H1 (cell line): Measurements from ENCODE around the gene NMD3. TPM values are rescaled to one million over a fixed set of nuclear protein-coding genes. Genes with fewer than 3 reads are reported as not detected.

Source experiments
- BACH1 ChIP-seq: IDR thresholded peaks from 2 replicates; pipeline ENCODE4 v1.6.1; 2012; ENCODE audit warnings: low read length, improper control_type of control experiment
- CHD7 ChIP-seq: fragments of 300-600 bp; sonication (generic); IDR thresholded peaks from 2 replicates; pipeline ENCODE4 v1.7.1; 2012; ENCODE audit warnings: low read length, moderate library complexity, mild to moderate bottlenecking, inconsistent platforms; ENCODE audit not compliant: insufficient replicate concordance
- E2F6 ChIP-seq: IDR thresholded peaks from 2 replicates; pipeline ENCODE4 v1.6.1; 2012; ENCODE audit warnings: inconsistent platforms
- HDAC2 ChIP-seq, 2 experiments: fragments of 300-600 bp in 1 of 2; sonication (generic) in 1 of 2; IDR thresholded peaks; 2 replicates each; pipeline ENCODE4 v1.6.1; 2011 to 2012; ENCODE audit warnings: low read depth in 2 of 2, low read length in 2 of 2, mild to moderate bottlenecking in 2 of 2, moderate library complexity in 2 of 2, borderline replicate concordance in 1 of 2, inconsistent platforms in 1 of 2
- JUN ChIP-seq: IDR thresholded peaks from 2 replicates; pipeline ENCODE4 v1.6.1; 2011; ENCODE audit warnings: low read depth, mild to moderate bottlenecking, improper control_type of control experiment, low read length
- MAFK ChIP-seq: IDR thresholded peaks from 2 replicates; pipeline ENCODE4 v1.6.1; 2012; ENCODE audit warnings: low read depth, mild to moderate bottlenecking, improper control_type of control experiment, low read length
- POLR2A ChIP-seq, 2 experiments: IDR thresholded peaks; 1 replicate in 1 of 2; 2 replicates in 1 of 2; pipeline ENCODE4 v1.6.1; 2011; ENCODE audit warnings: low read depth in 2 of 2, low read length in 2 of 2, mild to moderate bottlenecking in 2 of 2; ENCODE audit errors: control extremely low read depth in 1 of 2
- SIX5 ChIP-seq: IDR thresholded peaks from 2 replicates; pipeline ENCODE4 v1.6.1; 2011; ENCODE audit warnings: mild to moderate bottlenecking, low read depth, low read length
- SP4 ChIP-seq: IDR thresholded peaks from 2 replicates; pipeline ENCODE4 v1.6.1; 2012; ENCODE audit warnings: low read length, inconsistent platforms
- polyA plus RNA-seq, 7 experiments: library from polyadenylated mRNA; depleted of rRNA in 3 of 7; stranded (reverse) in 5 of 7; unstranded in 2 of 7; fragments of >200 nt in 5 of 7; fragments of 200-250 nt in 2 of 7; gene quantifications; 1 replicate in 5 of 7; 2 replicates in 1 of 7; 4 replicates in 1 of 7; pipeline versions ENCODE4 v1.2.1 to v1.2.3, GENCODE V29; 2011 to 2013; ENCODE audit warnings: missing spikeins in 2 of 7, mixed read lengths in 2 of 7
- total RNA-seq: library from RNA; stranded (reverse); fragmentation: NEBNext Ultra II Directional; extraction: Animal tissue kit (Norgen Biotek cat#: 25700); gene quantifications from 2 replicates; pipeline ENCODE4 v1.2.1, GENCODE V29; 2021

Gene NMD3
- total and polyA plus RNA-seq, 2 of the 8 experiments (the other 6 are each of a cell fraction or from before 2014, with no cell fraction given): 12.1 to 64.2 TPM

- TF ChIP-seq CHD7 (no peak), HDAC2 (IDR thresholded peaks at IDR 0.05; ENCODE audit: borderline replicate concordance in 1 of 2, low read depth in 2 of 2, low read length in 2 of 2) (no peak), JUN (no peak), BACH1 (no peak), SIX5 (no peak), POLR2A (IDR thresholded peaks at IDR 0.05; ENCODE audit: control extremely low read depth in 1 of 2, low read depth in 2 of 2, low read length in 2 of 2) (no peak), E2F6 (no peak), SP4 (no peak), MAFK (no peak)
Observed at GRCh38 chr3:161233557-161233956, 12.4 kb downstream of the NMD3 start (continued).
